HG02759 (cell line): ENCODE data around the gene ITFG1.
"Not testable (repeated sequence)": the region's sequence is repeated elsewhere in the genome, so short reads cannot be mapped to it uniquely, and the experiment has no call there.

Experiments
- ATAC-seq: cut with Tn5 transposase; IDR thresholded peaks from one replicate; pipeline ENCODE4 v1.9.1; 2021; ENCODE audit warnings: mild to moderate bottlenecking, moderate library complexity; ENCODE audit not compliant: unreplicated experiment

ITFG1 gene

DNA sequence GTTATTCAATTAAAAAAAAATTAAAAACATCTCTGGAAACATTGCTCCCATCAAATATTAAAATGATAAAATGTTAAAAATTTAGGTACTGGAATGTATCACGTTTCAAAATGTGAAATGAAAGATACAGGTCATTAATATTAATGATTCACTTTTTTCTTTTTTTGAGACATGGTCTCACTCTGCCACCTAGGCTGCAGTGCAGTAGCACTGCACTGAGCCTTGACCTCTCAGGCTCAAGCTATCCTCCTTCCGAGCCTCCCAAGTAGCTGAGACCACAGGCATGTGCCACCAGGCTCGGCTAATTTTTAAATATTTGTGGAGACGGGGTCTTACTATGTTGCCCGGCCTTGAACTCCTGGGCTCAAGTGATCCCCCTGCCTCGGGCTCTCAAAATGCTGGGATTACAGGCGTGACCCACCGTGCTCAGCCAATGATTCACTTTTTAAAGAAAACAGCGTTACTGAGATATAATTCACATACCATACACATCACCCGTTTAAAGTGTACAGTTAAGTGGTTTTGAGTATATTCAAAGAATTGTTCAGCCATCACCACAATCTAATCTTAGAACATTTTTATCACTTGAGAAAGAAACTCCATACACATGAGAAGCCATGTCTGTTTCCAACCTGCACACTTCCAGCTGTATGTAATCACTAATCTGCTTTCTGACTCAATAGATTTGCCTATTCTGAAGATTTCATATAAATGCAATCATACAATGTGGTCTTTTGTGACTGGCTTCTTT, 298.0 kb downstream of the ITFG1 start:
- ATAC-seq: no peak

- ATAC-seq: no peak
These were observed 299.4 kb downstream of the ITFG1 start for GRCh38 chr16:47161464-47161863.

DNA sequence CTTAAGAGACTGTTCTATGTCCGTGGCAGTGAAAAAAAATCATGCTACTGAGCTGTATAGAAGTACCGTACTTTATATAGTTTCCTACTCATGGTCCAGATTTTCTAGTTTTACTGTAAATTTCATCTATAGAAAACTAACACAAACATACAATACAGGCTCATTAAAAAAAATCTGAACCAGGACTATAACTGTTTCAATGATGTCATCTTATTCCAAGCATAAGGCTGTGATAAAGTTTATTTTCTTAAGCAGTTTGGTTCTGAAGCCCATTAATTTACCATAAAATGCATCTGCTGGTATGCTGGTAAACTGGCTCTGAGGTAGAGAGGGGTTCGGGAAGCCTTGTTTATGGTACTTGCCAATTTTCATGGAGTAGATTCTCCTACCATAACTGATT, 300.4 kb downstream of the ITFG1 start:
- ATAC-seq: no peak

DNA sequence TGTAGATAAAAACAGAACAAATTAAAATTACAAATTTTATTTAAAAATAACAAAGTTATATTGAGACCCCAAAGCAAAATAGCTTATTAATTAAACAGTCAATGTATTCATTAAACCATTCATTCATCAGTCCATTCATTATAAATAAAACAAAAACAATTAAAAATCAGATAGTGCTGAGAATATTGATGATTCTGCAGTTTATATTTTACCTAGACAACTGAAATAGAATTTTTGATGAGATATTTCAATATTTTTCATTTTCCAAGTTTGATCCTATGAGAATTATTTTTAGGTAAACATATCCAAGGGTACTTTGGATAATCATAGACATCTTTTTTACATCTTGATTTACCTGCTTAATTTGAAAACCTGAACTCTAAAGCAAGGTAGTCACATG, 301.9 kb downstream of the ITFG1 start:
- no peak for ATAC-seq

GRCh38 chr16:47156680-47157215, 304.1 kb downstream of the ITFG1 start:
- no peak for ATAC-seq

DNA sequence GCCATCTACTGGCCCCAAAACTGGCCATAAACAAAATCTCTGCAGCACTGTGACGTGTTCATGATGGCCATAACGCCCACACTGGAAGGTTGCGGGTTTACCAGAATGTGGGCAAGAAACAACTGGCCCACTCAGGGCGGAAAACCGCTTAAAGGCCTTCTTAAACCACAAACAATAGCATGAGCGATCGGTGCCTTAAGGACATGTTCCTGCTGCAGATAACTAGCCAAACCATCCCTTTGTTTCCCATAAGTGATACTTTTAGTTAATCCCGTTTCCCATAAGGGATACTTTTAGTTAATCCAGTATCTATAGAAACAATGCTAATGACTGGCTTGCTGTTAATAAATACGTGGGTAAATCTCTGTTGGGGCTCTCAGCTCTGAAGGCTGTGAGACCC, 308.4 kb downstream of the ITFG1 start:
- ATAC-seq: not testable (repeated sequence)

- no peak for ATAC-seq
These were observed 310.8 kb downstream of the ITFG1 start for GRCh38 chr16:47150067-47150466.

DNA sequence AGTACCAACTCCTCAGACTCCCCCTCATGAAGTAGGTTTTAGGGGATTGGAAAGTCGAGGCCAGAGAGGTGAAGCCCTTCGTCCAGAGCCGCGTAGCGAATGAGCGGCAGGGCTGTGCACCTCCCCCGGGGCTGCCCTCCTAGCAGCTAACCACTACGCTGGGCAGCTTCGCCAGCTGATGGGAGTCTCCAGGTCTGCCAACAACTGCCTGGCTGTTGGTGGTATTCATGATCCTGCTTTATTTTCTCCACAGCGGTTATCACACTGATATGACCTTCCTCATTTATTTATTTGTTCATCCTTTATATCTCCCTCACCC, 316.3 kb downstream of the ITFG1 start:
- no peak for ATAC-seq

- ATAC-seq: peak; percentile 62
These were observed 316.9 kb downstream of the ITFG1 start, which contains the start of gene NETO2 for GRCh38 chr16:47143677-47144558. TSS of gene NETO2 (minus strand) at chr16:47143945. CDS start at chr16:47143612, 333 bp downstream.

- ATAC-seq: peak; percentile 74
These were observed 317.8 kb downstream of the ITFG1 start for GRCh38 chr16:47142821-47143676.

DNA sequence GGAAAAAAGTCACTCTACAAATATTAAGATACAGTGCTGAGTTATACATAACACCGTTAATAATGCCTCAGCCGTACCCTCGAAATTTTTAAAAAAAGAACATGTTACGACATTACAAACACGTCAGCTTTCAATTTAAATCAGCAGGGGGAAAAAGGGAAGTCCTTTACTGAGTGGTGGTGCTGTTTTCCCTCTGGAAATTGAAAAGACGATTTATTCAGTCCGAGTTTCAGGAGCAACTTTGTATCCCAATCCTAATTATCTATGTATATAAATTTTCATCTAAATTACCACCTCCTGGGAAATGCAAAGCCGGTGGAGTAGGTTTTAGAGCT, 318.4 kb downstream of the ITFG1 start:
- ATAC-seq: no peak

GRCh38 chr16:47141773-47142485, 318.9 kb downstream of the ITFG1 start:
- ATAC-seq: peak; percentile 44

- no peak for ATAC-seq
These were observed 320.2 kb downstream of the ITFG1 start for GRCh38 chr16:47140686-47141085.

DNA sequence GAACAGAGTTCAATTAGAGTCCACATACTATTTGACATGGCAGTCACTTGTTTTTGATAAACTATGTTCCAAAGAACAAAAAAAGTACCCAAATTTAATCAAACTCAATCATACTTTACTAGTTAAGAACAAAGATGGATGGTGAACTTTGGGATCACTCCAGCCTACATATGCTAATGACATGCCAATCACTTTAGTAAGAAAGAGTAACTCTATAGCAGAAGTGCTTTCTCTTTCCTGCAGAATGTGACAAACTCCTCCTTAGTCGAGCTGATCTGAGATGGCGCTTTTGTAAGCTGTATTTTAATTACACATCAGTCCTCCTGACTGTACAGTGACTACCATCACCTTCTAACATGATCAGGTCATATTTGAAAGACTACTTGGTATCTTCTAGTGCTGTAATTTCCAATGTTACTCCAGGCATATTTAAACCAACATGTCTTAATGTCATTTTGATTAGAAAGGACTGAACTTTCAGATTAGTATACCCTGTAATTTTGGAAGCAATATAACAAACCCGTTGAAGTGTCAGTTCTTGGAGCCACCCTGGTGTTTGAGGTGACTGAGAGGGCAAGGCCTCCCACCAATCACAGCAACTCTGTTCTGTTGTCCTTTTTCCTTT, 321.2 kb downstream of the ITFG1 start:
- no peak for ATAC-seq

- ATAC-seq: not testable (repeated sequence)
These were observed 322.9 kb downstream of the ITFG1 start for GRCh38 chr16:47137925-47138324.

DNA sequence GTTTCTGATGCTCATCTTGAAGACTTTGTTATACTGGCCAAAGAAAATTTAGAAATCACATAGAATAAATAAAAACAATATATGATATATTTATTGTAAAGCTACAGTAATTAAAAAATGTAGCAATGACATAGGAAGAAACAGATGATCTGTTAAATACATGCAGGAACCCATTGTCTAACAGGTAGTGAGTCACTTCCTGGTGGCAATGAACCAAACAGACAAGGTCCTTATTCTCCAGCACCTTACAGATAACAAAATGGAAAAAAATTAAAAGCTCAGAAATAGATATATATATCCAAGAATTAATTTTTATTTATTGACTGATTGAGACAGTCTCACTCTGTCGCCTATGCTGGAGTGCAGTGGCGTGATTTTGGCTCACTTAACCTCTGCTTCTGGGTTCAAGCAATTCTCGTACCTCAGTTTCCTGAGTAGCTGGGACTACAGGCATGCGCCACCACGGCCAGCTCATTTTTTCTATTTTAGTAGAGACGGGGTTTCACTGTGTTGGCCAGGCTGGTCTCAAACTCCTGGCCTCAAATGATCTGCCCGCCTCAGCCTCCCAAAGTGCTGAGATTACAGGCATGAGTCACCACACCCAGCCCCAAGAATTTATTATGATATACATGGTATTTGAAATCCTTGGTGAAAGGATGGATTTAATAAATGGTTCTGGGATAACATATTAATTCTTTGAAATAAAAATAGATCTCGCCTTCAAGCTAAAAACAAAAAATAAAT, 324.6 kb downstream of the ITFG1 start:
- no peak for ATAC-seq

- ATAC-seq: no peak
These were observed 326.3 kb downstream of the ITFG1 start for GRCh38 chr16:47134550-47134949.

GRCh38 chr16:47132308-47132707, 328.6 kb downstream of the ITFG1 start:
- no peak for ATAC-seq

- no peak for ATAC-seq
These were observed 331.0 kb downstream of the ITFG1 start for GRCh38 chr16:47129755-47130435.
